Large intestine (tissue), 3 donors: ENCODE data around the gene COG4. TPM values are rescaled to one million over a fixed set of nuclear protein-coding genes. Genes with fewer than 3 reads are reported as not detected.

Experiments
- DNase-seq, 2 donors: peaks; one replicate each; pipeline versions ENCODE4 v3.0.0 to v3.0.0-alpha.2; 2013
- H3K27ac ChIP-seq: one replicate; pipeline ENCODE4 v1.5.1; 2013; ENCODE audit warnings: low read length
- H3K27me3 ChIP-seq: 2 replicates; pipeline ENCODE4 v1.6.1; 2013; ENCODE audit warnings: low read length; ENCODE audit not compliant: control insufficient read depth, insufficient read depth
- H3K36me3 ChIP-seq: 2 replicates; pipeline ENCODE4 v1.6.1; 2013; ENCODE audit warnings: low read length; ENCODE audit not compliant: control insufficient read depth, insufficient read depth
- H3K4me1 ChIP-seq: one replicate; pipeline ENCODE4 v1.6.1; 2013; ENCODE audit warnings: low read length; ENCODE audit not compliant: control insufficient read depth, insufficient read depth
- H3K4me3 ChIP-seq: one replicate; pipeline ENCODE4 v1.5.1; 2013; ENCODE audit warnings: low read length
- H3K9me3 ChIP-seq: one replicate; pipeline ENCODE4 v1.6.1; 2013; ENCODE audit warnings: mild to moderate bottlenecking, low read depth, low read length, moderate library complexity; ENCODE audit not compliant: control insufficient read depth
- WGBS: methylation state at CpG from one replicate; pipeline ENCODE4 v1.1.5; 2013; ENCODE audit warnings: low lambda C conversion rate; ENCODE audit not compliant: insufficient coverage; 5-methylcytosine and 5-hydroxymethylcytosine counted together
- polyA plus RNA-seq: library from polyadenylated mRNA; unstranded; fragments of 120-200 nt; gene quantifications from one replicate; pipeline ENCODE4 v1.2.1, GENCODE V29; 2013

The COG4 gene
- polyA plus RNA-seq, 1 donor = 59.6 TPM

- H3K9me3 ChIP-seq = no peaks in the 10 kb centered on the region
- no peak overlapping the region for H3K27ac ChIP-seq
- peaks cover 76% of the 10 kb centered on the region for H3K36me3 ChIP-seq
Observed at GRCh38 chr16:70472786-70473433, 50.4 kb downstream of the COG4 start.

DNA sequence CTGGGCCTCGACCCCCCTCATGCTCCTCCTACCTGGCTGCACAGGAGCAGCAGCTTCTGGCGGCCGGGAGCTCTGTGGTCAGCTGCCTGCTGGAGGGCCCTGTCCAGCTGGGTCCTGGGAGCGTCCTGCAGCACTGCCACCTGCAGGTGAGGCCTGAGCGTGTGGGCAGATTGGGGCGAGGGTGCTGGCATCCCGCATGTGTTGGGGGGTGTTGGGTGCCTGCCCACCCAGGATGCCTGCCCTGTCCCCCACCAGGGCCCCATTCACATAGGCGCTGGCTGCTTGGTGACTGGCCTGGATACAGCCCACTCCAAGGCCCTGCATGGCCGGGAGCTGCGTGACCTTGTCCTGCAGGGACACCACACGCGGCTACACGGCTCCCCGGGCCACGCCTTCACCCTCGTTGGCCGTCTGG is 52.4 kb downstream of the COG4 start:
- H3K27ac ChIP-seq = no peak overlapping the region
- H3K36me3 ChIP-seq = peaks cover 79% of the 10 kb centered on the region
- H3K4me1 ChIP-seq = peaks cover 14% of the 10 kb centered on the region
- no peak for DNase-seq
- H3K27me3 ChIP-seq = no peaks in the 10 kb centered on the region
- H3K4me3 ChIP-seq = no peak overlapping the region
- H3K9me3 ChIP-seq = no peaks in the 10 kb centered on the region
- WGBS = no CpG with 5 or more reads among the region's 17 CpGs

More at GRCh38 chr16:70472786-70473433, 50.4 kb downstream of the COG4 start:
- H3K4me3 ChIP-seq = no peak overlapping the region
- no peaks in the 10 kb centered on the region for H3K27me3 ChIP-seq
- no peaks in the 10 kb centered on the region for H3K4me1 ChIP-seq
- DNase-seq = no peak
- WGBS = no CpG with 5 or more reads among the region's 28 CpGs

DNA sequence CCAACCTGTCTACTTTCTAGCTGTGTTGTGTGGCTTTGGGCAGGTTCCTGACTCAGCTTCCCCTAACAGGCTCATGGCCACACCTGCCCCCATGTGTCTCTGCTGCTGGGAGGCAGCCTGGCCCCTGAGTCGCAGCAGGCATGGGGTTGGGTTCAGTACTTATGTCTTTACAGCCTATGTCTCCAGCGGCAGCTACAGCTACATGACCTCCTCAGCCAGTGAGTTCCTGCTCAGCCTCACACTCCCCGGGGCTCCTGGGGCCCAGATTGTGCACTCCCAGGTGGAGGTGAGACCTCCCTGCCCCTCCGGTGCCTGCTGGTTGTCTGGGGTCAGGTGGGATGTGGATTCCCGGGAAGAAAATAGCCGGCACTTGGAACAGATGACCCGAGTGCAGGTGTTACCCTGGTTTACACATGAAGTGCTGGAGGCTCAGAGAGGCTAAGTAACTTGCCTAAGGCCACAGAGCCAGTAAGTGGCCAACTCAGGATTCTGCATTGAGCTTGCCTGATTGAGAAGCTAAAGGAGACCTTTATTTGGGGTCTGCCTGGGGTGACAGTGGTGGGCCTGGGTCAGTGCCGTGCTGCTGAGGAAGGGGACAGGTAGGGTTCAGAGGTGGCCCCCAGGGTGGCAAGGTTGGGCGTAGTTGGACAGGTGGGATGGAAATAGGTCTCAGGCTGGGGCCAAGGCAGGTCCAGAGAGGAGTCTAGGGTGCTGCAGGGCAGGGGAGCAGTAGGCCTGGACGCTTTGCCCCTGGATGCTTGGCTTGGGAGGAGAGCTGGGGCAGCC is 53.0 kb downstream of the COG4 start:
- H3K27ac ChIP-seq = no peak overlapping the region
- DNase-seq = no peak
- H3K9me3 ChIP-seq = no peaks in the 10 kb centered on the region
- H3K4me3 ChIP-seq = no peak overlapping the region
- no CpG with 5 or more reads among the region's 10 CpGs for WGBS
- no peaks in the 10 kb centered on the region for H3K27me3 ChIP-seq
- peaks cover 15% of the 10 kb centered on the region for H3K4me1 ChIP-seq
- H3K36me3 ChIP-seq = peaks cover 75% of the 10 kb centered on the region

- peaks cover 15% of the 10 kb centered on the region for H3K4me1 ChIP-seq
- DNase-seq = no peak
- WGBS = no CpG with 5 or more reads among the region's 16 CpGs
- H3K27me3 ChIP-seq = no peaks in the 10 kb centered on the region
- H3K9me3 ChIP-seq = no peaks in the 10 kb centered on the region
- H3K36me3 ChIP-seq = peaks cover 72% of the 10 kb centered on the region
- no peak overlapping the region for H3K27ac ChIP-seq
- no peak overlapping the region for H3K4me3 ChIP-seq
Observed at GRCh38 chr16:70468776-70469525, 54.4 kb downstream of the COG4 start.

GRCh38 chr16:70467608-70468007 is 55.7 kb downstream of the COG4 start:
- H3K27ac ChIP-seq = no peak overlapping the region
- peaks cover 71% of the 10 kb centered on the region for H3K36me3 ChIP-seq
- DNase-seq = no peak
- H3K9me3 ChIP-seq = no peaks in the 10 kb centered on the region
- no CpG with 5 or more reads among the region's 8 CpGs for WGBS
- no peak overlapping the region for H3K4me3 ChIP-seq
- H3K27me3 ChIP-seq = no peaks in the 10 kb centered on the region
- peaks cover 15% of the 10 kb centered on the region for H3K4me1 ChIP-seq

DNA sequence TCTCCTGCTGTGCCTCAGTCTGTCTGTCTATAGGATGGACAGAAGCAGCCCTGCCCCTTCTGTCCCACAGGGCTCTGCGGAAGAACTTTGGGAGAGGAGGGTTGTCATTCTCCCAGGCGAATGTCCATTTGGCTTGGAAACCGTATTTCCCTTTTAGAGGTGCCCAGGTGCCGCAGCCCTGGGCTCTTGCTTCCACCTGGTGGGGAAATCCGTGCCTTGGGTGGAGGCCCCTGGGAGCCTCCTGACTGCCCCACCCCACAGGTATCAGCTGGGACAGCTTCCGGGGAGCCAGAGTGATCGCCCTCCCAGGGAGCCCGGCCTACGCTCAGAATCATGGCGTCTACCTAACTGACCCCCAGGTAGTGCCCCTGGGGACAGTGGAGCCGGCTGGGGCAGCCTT is 56.2 kb downstream of the COG4 start:
- Histone ChIP-seq H3K36me3 (peaks cover 66% of the 10 kb centered on the region), H3K9me3 (no peaks in the 10 kb centered on the region), H3K27ac (peak overlapping the region; percentile 23), H3K4me3 (no peak overlapping the region), H3K27me3 (no peaks in the 10 kb centered on the region), H3K4me1 (peaks cover 15% of the 10 kb centered on the region)
- no peak for DNase-seq
- no CpG with 5 or more reads among the region's 11 CpGs for WGBS

DNA sequence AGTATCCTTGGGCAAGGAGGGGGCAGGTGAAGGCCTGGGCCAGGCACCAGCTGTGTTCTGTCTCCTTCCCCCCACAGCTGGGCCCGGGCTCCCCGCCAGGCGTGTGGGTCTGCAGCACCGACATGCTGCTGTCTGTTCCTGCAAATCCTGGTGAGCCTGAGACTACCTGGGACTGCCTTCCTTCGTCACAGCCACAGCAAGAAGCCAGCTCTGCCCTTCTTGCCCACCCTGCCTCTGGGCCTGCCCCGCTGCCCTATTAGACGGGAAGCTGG is 56.6 kb downstream of the COG4 start:
- Histone ChIP-seq H3K36me3 (peaks cover 64% of the 10 kb centered on the region), H3K4me3 (no peak overlapping the region), H3K27me3 (no peaks in the 10 kb centered on the region), H3K4me1 (peaks cover 15% of the 10 kb centered on the region), H3K9me3 (no peaks in the 10 kb centered on the region), H3K27ac (peak overlapping the region; percentile 23)
- no peak for DNase-seq
- no CpG with 5 or more reads among the region's 7 CpGs for WGBS

DNA sequence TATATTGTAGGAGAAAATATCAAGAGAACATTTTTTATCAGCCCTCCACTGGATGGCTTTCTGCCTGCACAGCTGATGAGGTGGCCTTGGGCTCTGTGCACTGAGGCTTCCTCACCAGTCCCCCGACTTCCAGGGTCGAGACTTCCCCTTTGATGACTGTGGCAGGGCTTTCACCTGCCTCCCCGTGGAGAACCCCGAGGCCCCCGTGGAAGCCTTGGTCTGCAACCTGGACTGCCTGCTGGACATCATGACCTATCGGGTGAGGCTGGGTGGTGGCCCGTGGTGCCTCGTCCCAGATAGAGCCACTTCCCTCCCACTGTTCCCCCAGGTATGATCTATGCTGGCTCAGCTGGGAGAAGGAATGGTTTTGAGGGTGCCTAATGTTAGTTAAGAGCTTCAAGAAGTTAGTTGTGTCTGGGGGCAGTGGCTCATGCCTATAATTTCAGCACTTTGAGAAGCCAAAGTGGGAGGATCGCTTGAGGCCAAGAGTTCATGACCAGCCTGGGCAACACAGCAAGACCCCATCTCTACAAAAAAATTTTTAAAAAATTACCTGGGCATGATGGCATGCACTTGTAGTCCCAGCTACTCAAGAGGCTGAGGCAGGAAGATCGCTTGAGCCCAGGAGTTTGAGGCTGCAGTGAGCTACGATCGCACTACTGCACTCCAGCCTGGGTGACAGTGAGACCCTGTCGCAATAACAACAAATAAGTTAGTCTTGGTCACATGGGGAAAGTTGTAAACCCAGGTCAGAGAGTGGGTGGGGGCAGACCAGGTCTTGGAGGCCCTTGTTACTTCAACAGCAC is 57.2 kb downstream of the COG4 start:
- Histone ChIP-seq H3K9me3 (no peaks in the 10 kb centered on the region), H3K4me1 (peaks cover 15% of the 10 kb centered on the region), H3K27me3 (no peaks in the 10 kb centered on the region), H3K27ac (no peak overlapping the region), H3K4me3 (no peak overlapping the region), H3K36me3 (peaks cover 60% of the 10 kb centered on the region)
- peak in 1 of 2 donors; percentile 51 for DNase-seq
- no CpG with 5 or more reads among the region's 13 CpGs for WGBS

GRCh38 chr16:70463235-70463634 is 60.1 kb downstream of the COG4 start:
- H3K9me3 ChIP-seq = no peaks in the 10 kb centered on the region
- WGBS = no CpG with 5 or more reads among the region's 2 CpGs
- peaks cover 42% of the 10 kb centered on the region for H3K36me3 ChIP-seq
- DNase-seq = no peak
- no peaks in the 10 kb centered on the region for H3K27me3 ChIP-seq
- H3K27ac ChIP-seq = no peak overlapping the region
- H3K4me3 ChIP-seq = no peak overlapping the region
- H3K4me1 ChIP-seq = peaks cover 17% of the 10 kb centered on the region

DNA sequence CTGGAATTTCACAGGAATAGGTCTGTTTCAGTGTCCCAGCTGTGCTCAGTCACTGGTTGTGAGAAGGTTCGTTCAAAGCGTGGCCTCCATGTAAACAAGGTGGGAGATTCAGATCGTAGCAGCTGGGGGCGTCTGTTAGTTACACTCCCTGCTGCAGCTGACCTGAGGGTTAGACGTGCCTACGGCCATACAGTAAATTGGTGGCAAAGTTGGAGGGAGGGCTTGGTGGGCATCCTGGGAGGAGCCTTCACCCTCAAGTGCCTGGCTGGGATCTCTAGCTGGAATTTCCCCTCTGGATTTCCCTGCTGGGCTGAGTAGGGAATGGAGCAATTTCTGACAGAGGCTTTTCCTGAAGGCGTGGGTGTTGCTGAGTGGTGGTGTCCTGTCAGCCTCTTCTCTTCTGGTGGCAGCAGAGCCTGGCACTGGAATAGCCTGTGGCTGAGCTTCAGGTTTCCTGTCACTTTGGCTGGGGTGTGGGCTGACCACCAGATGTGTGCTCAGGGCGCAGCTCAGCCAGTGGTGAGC is 62.6 kb downstream of the COG4 start:
- no peaks in the 10 kb centered on the region for H3K27me3 ChIP-seq
- H3K27ac ChIP-seq = peak overlapping the region; percentile 16
- WGBS = no CpG with 5 or more reads among the region's 8 CpGs
- peaks cover 23% of the 10 kb centered on the region for H3K36me3 ChIP-seq
- no peaks in the 10 kb centered on the region for H3K9me3 ChIP-seq
- H3K4me1 ChIP-seq = peaks cover 20% of the 10 kb centered on the region
- H3K4me3 ChIP-seq = no peak overlapping the region
- DNase-seq = no peak
